ENCODE data around the gene LTBP3.

Gene LTBP3

DNA sequence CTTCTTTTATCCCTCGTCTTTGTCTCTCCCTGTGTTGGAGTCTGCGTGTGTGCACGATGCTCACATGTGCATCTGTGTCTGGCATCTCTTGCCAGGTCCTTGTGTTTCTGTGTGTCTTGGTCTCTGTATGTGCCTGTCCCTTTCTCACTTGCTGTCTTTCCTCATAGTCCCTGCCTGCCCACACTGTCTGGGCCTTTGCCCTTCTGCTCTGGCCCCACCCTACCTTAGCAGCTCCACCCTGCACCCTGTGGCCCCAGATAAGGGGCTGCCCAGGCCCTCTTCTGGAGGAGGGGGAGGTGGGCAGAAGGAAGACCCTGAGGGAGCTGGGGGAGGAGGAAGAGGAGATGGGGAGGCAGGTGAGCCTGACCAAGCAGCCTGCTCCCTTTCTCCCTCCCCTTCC is 20.5 kb upstream of the LTBP3 start:
- no peak for DNase-seq (ENCODE audit: low read depth)
- H3K4me3 ChIP-seq (ENCODE audit: low read depth, low read length), result no peak overlapping the region
- TF ChIP-seq, protein P1, sequence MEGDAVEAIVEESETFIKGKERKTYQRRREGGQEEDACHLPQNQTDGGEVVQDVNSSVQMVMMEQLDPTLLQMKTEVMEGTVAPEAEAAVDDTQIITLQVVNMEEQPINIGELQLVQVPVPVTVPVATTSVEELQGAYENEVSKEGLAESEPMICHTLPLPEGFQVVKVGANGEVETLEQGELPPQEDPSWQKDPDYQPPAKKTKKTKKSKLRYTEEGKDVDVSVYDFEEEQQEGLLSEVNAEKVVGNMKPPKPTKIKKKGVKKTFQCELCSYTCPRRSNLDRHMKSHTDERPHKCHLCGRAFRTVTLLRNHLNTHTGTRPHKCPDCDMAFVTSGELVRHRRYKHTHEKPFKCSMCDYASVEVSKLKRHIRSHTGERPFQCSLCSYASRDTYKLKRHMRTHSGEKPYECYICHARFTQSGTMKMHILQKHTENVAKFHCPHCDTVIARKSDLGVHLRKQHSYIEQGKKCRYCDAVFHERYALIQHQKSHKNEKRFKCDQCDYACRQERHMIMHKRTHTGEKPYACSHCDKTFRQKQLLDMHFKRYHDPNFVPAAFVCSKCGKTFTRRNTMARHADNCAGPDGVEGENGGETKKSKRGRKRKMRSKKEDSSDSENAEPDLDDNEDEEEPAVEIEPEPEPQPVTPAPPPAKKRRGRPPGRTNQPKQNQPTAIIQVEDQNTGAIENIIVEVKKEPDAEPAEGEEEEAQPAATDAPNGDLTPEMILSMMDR (conservative IDR thresholded peaks at IDR 0.05; ENCODE audit: low read depth, low read length), result no peak

GRCh38 chr11:65578134-65578533 is 20.0 kb upstream of the LTBP3 start:
- no peak overlapping the region for H3K4me3 ChIP-seq (ENCODE audit: low read depth, low read length)
- TF ChIP-seq, protein P1 (conservative IDR thresholded peaks at IDR 0.05; ENCODE audit: low read depth, low read length), result no peak
- DNase-seq (ENCODE audit: low read depth), result no peak

DNA sequence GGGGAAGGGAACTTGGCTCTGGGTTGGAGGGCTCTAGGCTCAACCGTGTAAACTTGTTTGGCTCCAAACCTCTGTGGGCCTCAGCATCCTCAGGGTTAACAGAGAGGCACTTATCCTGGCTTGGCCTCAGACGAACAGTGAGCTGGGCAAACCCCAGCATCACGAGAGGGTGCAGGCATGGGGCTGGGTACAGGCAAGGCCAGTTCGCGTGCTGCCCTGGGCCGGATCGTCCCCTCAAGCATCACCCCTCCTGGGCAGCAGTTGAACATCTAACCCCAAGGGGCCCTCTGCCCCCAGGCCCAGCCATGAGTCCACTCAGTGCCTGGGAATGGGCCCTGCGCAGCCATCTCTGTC is 19.6 kb upstream of the LTBP3 start:
- TF ChIP-seq, protein P1 (conservative IDR thresholded peaks at IDR 0.05; ENCODE audit: low read depth, low read length), result no peak
- DNase-seq (ENCODE audit: low read depth), result no peak
- no peak overlapping the region for H3K4me3 ChIP-seq (ENCODE audit: low read depth, low read length)

DNA sequence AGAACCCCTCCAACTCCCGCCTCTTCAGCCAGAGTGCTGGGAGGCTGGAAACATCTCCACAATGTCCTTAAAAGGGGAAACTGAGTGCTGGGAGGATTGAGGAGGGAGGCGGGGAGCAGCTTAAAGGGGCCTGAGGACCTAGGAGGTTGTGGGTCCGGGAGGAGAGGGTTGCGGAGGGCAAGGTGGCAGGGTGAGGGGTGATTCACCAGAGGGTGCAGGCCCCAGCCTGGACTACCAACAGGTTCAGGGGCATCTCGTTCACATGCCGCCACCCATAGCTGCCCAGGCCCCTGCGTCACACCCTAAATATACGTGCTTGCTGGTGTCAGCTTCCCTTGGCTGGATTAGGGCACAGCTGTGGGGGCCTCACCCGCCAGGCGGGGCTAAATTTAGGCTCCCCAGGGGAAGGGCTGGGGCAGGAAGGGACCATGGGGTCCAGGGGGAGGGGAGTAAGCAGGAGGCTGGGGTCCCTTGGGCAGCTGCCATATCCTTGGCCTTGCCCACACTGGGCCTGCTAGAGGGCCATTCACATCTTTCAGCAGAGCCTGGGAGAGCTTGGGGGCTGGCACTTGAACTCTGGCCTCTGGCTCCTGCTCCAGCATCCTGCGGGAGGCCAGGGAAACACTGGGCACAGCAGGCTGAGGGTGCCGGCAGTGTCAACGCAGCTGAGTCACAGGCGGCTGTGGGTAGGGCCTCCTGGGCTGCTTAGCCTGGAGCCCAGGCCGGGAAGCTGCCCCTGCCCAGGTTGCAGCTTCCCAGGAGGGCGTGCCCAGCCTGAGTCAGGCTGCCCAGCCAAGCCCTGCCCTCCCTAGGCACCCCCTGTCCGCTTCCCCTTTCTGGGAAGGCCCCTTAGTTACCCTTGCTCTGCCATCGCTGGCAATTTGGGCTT is 19.0 kb upstream of the LTBP3 start:
- peak overlapping the region; percentile 60 for H3K4me3 ChIP-seq (ENCODE audit: low read depth, low read length)
- DNase-seq (ENCODE audit: low read depth), result no peak
- TF ChIP-seq, protein P1 (conservative IDR thresholded peaks at IDR 0.05; ENCODE audit: low read depth, low read length), result no peak

DNA sequence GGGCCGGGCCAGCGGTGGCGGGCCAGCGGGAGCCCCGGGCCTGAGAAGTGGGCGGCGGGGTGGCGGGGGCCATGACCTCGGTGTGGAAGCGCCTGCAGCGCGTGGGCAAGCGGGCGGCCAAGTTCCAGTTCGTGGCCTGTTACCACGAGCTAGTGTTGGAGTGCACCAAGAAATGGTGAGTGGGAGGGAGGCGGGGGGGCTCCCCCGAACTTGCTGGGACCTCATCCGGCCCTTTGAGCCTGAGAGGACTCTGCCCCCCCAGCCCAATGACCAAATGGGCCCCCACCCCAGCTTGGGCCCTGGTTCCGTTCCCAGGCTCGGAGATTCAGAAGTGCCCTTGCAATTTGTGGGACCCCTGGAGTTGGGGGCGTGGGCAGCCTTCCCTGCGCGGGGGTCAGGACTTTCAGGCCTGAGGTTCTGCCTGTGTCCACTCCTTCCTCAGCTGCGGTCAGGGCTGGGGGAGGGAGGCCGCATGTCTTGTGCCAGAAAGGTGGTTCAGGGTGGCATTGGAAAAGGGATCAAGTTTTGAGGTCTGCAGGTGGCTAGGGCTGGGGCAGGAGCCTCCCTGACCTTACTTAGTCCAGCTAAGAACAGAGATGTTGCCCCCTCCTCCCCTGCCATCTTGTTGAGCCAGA is 18.2 kb upstream of the LTBP3 start:
- DNase-seq (ENCODE audit: low read depth), result no peak
- H3K4me3 ChIP-seq (ENCODE audit: low read depth, low read length), result peak overlapping the region; percentile 60
- TF ChIP-seq, protein P1 (conservative IDR thresholded peaks at IDR 0.05; ENCODE audit: low read depth, low read length), result no peak

DNA sequence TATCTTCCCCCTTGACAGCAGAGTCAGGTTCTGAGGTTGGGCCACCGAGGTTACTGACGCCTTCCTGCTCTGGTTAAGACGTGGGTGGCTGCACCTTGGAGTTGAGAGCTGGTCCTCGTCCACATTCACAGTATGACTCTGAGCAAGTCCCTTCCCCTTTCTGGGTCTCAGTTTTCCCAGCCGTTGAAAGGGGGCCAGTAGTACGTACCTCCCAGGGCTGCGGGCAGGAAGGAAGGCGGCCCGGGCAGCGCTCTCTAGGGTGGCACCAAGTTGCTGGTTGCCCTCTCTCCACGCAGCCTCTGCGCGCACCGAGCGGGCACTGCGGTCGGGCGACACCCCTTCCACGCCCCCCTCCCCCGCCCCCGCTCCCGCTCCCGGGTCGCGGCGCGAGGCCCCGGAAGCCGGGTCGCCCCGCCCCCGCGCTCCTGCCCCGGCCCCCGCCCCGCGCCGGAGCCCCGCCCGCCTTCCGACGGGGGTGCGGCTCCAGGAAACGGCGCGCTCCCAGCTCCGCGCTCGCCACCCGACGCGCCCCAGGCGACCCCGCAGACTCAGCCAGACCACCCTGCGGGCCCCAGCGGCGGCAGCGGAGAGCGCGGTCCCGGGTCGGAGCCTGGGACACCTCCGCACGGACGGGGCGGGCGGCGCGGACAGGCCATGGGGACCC is 17.5 kb upstream of the LTBP3 start, which contains the start of gene EHBP1L1:
TSS of gene EHBP1L1 (plus strand) at position 486 of the 664 bp plus-strand sequence. CDS start 250 bp downstream, outside the sequence.
- peak within 1 kb of the TSS; percentile 60 for H3K4me3 ChIP-seq (ENCODE audit: low read depth, low read length)
- DNase-seq (ENCODE audit: low read depth), result peak; percentile 57

More for the DNA sequence above, 17.5 kb upstream of the LTBP3 start, which contains the start of gene EHBP1L1:
- TF ChIP-seq, protein P1 (conservative IDR thresholded peaks at IDR 0.05; ENCODE audit: low read depth, low read length), result no peak

All from choroid plexus epithelial cell (primary cell).